Measurements from ENCODE around the gene HOXA9. TPM values are rescaled to one million over a fixed set of nuclear protein-coding genes. Genes with fewer than 3 reads are reported as not detected.

The HOXA9 gene
- polyA plus RNA-seq, 1 donor from 2014 or later = not detected

GRCh38 chr7:27199849-27200760 is 34.8 kb upstream of the HOXA9 start, which contains the start of gene HOXA13:
Gene HOXA13, minus strand, starts transcription at chr7:27200091. Its CDS starts 14 bp downstream, at chr7:27200077.
- no peaks in the 10 kb centered on the region for H3K9me2 ChIP-seq (ENCODE audit: insufficient read depth, low read length)
- H3K27ac ChIP-seq (ENCODE audit: low read length) = no peak within 1 kb of the TSS
- peak; percentile 80 for TF ChIP-seq EZH2 (IDR thresholded peaks at IDR 0.05; ENCODE audit: borderline replicate concordance, insufficient read depth, low read length, poor library complexity, severe bottlenecking)
- no peak for TF ChIP-seq MXI1 (conservative IDR thresholded peaks at IDR 0.05; ENCODE audit: poor library complexity, severe bottlenecking)
- TF ChIP-seq REST (IDR thresholded peaks at IDR 0.05; ENCODE audit: borderline replicate concordance) = no peak
- no peak within 1 kb of the TSS for H3K4me2 ChIP-seq (ENCODE audit: low read length)
- peak within 1 kb of the TSS; percentile 56 for H3K4me3 ChIP-seq (ENCODE audit: low read length)
- no peak within 1 kb of the TSS for H3K9ac ChIP-seq (ENCODE audit: low read length)
- no peaks in the 10 kb centered on the region for H3K79me2 ChIP-seq (replicated peaks; ENCODE audit: insufficient read depth, low read length)
- H3K9me3 ChIP-seq (ENCODE audit: low read length) = no peaks in the 10 kb centered on the region
- no peaks in the 10 kb centered on the region for H3F3A ChIP-seq (ENCODE audit: insufficient read depth, low read length, poor library complexity, severe bottlenecking)
- H3K36me3 ChIP-seq (ENCODE audit: insufficient read depth, low read length) = no peaks in the 10 kb centered on the region
- no peak within 1 kb of the TSS for H2AFZ ChIP-seq (ENCODE audit: low read depth, low read length)
- no peaks in the 10 kb centered on the region for H4K20me1 ChIP-seq (ENCODE audit: insufficient read depth)
- peaks cover 93% of the 10 kb centered on the region for H3K27me3 ChIP-seq (ENCODE audit: insufficient read depth, low read depth, low read length)

GRCh38 chr7:27198871-27199801 is 33.8 kb upstream of the HOXA9 start:
- H2AFZ ChIP-seq (ENCODE audit: low read depth, low read length) = no peak overlapping the region

GRCh38 chr7:27198138-27198841 is 33.0 kb upstream of the HOXA9 start:
- Histone ChIP-seq H3K9me2 (ENCODE audit: insufficient read depth, low read length) (no peaks in the 10 kb centered on the region), H3K9me3 (ENCODE audit: low read length) (no peaks in the 10 kb centered on the region), H3K4me3 (ENCODE audit: low read length) (no peak overlapping the region), H3K27me3 (ENCODE audit: insufficient read depth, low read depth, low read length) (peaks cover 93% of the 10 kb centered on the region), H3K27ac (ENCODE audit: low read length) (no peak overlapping the region), H3K4me2 (ENCODE audit: low read length) (no peak overlapping the region), H2AFZ (ENCODE audit: low read depth, low read length) (no peak overlapping the region), H3F3A (ENCODE audit: insufficient read depth, low read length, poor library complexity, severe bottlenecking) (no peaks in the 10 kb centered on the region), H3K79me2 (replicated peaks; ENCODE audit: insufficient read depth, low read length) (no peaks in the 10 kb centered on the region), H3K9ac (ENCODE audit: low read length) (no peak overlapping the region), H3K36me3 (ENCODE audit: insufficient read depth, low read length) (no peaks in the 10 kb centered on the region), H4K20me1 (ENCODE audit: insufficient read depth) (no peaks in the 10 kb centered on the region)
- TF ChIP-seq EP300 (conservative IDR thresholded peaks at IDR 0.05; ENCODE audit: poor library complexity, severe bottlenecking) (no peak), MXI1 (conservative IDR thresholded peaks at IDR 0.05; ENCODE audit: poor library complexity, severe bottlenecking) (no peak), POLR2AphosphoS5 (IDR thresholded peaks at IDR 0.05) (no peak), CTCF (IDR thresholded peaks at IDR 0.05; ENCODE audit: poor library complexity, severe bottlenecking) (no peak), SMC3 (conservative IDR thresholded peaks at IDR 0.05; ENCODE audit: poor library complexity) (no peak), TAF1 (IDR thresholded peaks at IDR 0.05; ENCODE audit: low read depth) (no peak), RAD21 (conservative IDR thresholded peaks at IDR 0.05) (no peak)

More at GRCh38 chr7:27198871-27199801, 33.8 kb upstream of the HOXA9 start:
- no peaks in the 10 kb centered on the region for H3K9me2 ChIP-seq (ENCODE audit: insufficient read depth, low read length)
- H3K9me3 ChIP-seq (ENCODE audit: low read length) = no peaks in the 10 kb centered on the region
- no peaks in the 10 kb centered on the region for H3K36me3 ChIP-seq (ENCODE audit: insufficient read depth, low read length)
- peaks cover 93% of the 10 kb centered on the region for H3K27me3 ChIP-seq (ENCODE audit: insufficient read depth, low read depth, low read length)
- H3K9ac ChIP-seq (ENCODE audit: low read length) = no peak overlapping the region
- H4K20me1 ChIP-seq (ENCODE audit: insufficient read depth) = no peaks in the 10 kb centered on the region
- H3F3A ChIP-seq (ENCODE audit: insufficient read depth, low read length, poor library complexity, severe bottlenecking) = no peaks in the 10 kb centered on the region
- H3K4me2 ChIP-seq (ENCODE audit: low read length) = no peak overlapping the region
- peak overlapping the region; percentile 32 for H3K4me3 ChIP-seq (ENCODE audit: low read length)
- no peaks in the 10 kb centered on the region for H3K79me2 ChIP-seq (replicated peaks; ENCODE audit: insufficient read depth, low read length)
- TF ChIP-seq EZH2 (IDR thresholded peaks at IDR 0.05; ENCODE audit: borderline replicate concordance, insufficient read depth, low read length, poor library complexity, severe bottlenecking) (peak; percentile 96), TAF1 (IDR thresholded peaks at IDR 0.05; ENCODE audit: low read depth) (no peak)
- H3K27ac ChIP-seq (ENCODE audit: low read length) = no peak overlapping the region

Measured in neural cell (in vitro differentiated cells).